Lung (tissue), 12 donors: Measurements from ENCODE around the gene FCMR. TPM values are rescaled to one million over a fixed set of nuclear protein-coding genes. Genes with fewer than 3 reads are reported as not detected.

Experiments used
- ATAC-seq: fragments of 200-7000 bp; cut with Tn5 transposase; one replicate; pipeline ENCODE4 v1.9.1; 2020; ENCODE audit warnings: moderate number of reproducible peaks; ENCODE audit not compliant: insufficient read depth, low FRiP score
- DNase-seq, 3 donors: peaks; one replicate each; pipeline ENCODE4 v3.0.0-alpha.2; 2013 to 2017
- H3K27ac ChIP-seq, 2 donors: one replicate each; pipeline ENCODE4 v1.5.1; 2013; ENCODE audit warnings: mild to moderate bottlenecking in 2 of 2, moderate library complexity in 2 of 2, control low read depth in 1 of 2, inconsistent platforms in 1 of 2, low read depth in 1 of 2, low read length in 1 of 2
- H3K27me3 ChIP-seq, 3 donors: one replicate each; pipeline ENCODE4 v1.5.1; 2013; ENCODE audit warnings: low read length in 2 of 3; ENCODE audit not compliant: control insufficient read depth in 3 of 3, insufficient read depth in 3 of 3
- H3K36me3 ChIP-seq, 4 donors: one replicate each; pipeline ENCODE4 v1.5.1; 2013; ENCODE audit warnings: low read length in 4 of 4, mild to moderate bottlenecking in 1 of 4, moderate library complexity in 1 of 4; ENCODE audit not compliant: control insufficient read depth in 4 of 4, insufficient read depth in 4 of 4
- H3K4me1 ChIP-seq, 5 donors: one replicate each; pipeline ENCODE4 v1.5.1; 2013; ENCODE audit warnings: low read length in 5 of 5, mild to moderate bottlenecking in 2 of 5, moderate library complexity in 1 of 5; ENCODE audit not compliant: control insufficient read depth in 5 of 5, insufficient read depth in 5 of 5
- H3K4me3 ChIP-seq: one replicate; pipeline ENCODE4 v1.5.1; 2013; ENCODE audit warnings: mild to moderate bottlenecking, control low read depth, moderate library complexity
- H3K9ac ChIP-seq, 2 donors: one replicate each; pipeline ENCODE4 v1.5.1; 2013; ENCODE audit warnings: low read length in 2 of 2, control low read depth in 1 of 2; ENCODE audit not compliant: insufficient read depth in 1 of 2
- H3K9me3 ChIP-seq, 4 donors: one replicate each; pipeline ENCODE4 v1.5.1; 2013; ENCODE audit warnings: low read length in 3 of 4, mild to moderate bottlenecking in 1 of 4, moderate library complexity in 1 of 4; ENCODE audit not compliant: control insufficient read depth in 4 of 4, insufficient read depth in 3 of 4
- WGBS, 2 donors: extraction: QIAGEN DNeasy Blood & Tissue Kit; methylation state at CpG; one replicate each; pipeline ENCODE4 v1.1.7; 2013; 5-methylcytosine and 5-hydroxymethylcytosine counted together
- polyA plus RNA-seq, 2 donors: library from polyadenylated mRNA; stranded (reverse); fragments of 200-250 nt; gene quantifications; one replicate each; pipeline ENCODE4 v1.2.1, GENCODE V29; 2013
- total RNA-seq, 2 donors: library from RNA; depleted of rRNA in 1 of 2; stranded (reverse); fragments of >200 nt in 1 of 2; gene quantifications; one replicate each; pipeline ENCODE4 v1.2.1, GENCODE V29; 2014 to 2021
- TF ChIP-seq, protein P1 (sequence below): IDR thresholded peaks from 2 replicates; pipeline ENCODE4 v1.5.1; 2012; ENCODE audit warnings: mild to moderate bottlenecking; ENCODE audit errors: control extremely low read depth, extremely low read depth
- donor health status: control.
- donor health status: control.
- donor health status: Bipolar disorder and iron deficiency.
- donor health status: healthy.
- donor health status: DM: yes; HTN: yes; CAD: no.

Gene FCMR
- total and polyA plus RNA-seq, 4 donors, result 3.6 to 13.3 (median 9.5) TPM

DNA sequence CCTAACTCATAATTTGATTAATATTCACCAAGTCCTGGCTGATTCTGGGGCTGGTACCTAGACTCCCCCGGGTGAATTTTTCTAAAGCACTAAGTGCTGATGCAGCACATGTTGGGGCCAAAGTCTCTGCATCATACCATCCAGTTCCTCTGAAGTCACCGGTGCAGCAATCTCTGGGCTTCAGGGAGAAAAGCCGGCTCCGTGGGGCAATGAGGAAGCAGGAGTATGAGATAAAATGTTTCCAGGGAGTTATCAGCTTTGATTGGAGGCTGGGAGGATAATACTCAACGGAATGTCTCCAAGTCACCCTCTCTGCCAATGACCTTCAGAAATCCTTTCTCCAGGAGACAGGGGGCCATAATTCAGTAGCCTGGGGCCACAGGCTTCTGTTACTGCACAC is 47.3 kb upstream of the FCMR start:
- peaks cover 0 to 6% (median 0%) of the 10 kb centered on the region in 5 donors for H3K4me1 ChIP-seq
- no peak overlapping the region for H3K9ac ChIP-seq
- ATAC-seq (no peak), DNase-seq (no peak)
- no peaks in the 10 kb centered on the region for H3K9me3 ChIP-seq
- no peak overlapping the region for H3K27ac ChIP-seq
- H3K36me3 ChIP-seq, result no peaks in the 10 kb centered on the region
- 56 to 57% methylated on average over 5 of the region's 5 CpGs for WGBS, 2 donors
- no peak overlapping the region for H3K4me3 ChIP-seq
- TF ChIP-seq, protein P1, sequence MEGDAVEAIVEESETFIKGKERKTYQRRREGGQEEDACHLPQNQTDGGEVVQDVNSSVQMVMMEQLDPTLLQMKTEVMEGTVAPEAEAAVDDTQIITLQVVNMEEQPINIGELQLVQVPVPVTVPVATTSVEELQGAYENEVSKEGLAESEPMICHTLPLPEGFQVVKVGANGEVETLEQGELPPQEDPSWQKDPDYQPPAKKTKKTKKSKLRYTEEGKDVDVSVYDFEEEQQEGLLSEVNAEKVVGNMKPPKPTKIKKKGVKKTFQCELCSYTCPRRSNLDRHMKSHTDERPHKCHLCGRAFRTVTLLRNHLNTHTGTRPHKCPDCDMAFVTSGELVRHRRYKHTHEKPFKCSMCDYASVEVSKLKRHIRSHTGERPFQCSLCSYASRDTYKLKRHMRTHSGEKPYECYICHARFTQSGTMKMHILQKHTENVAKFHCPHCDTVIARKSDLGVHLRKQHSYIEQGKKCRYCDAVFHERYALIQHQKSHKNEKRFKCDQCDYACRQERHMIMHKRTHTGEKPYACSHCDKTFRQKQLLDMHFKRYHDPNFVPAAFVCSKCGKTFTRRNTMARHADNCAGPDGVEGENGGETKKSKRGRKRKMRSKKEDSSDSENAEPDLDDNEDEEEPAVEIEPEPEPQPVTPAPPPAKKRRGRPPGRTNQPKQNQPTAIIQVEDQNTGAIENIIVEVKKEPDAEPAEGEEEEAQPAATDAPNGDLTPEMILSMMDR, result no peak
- no peaks in the 10 kb centered on the region for H3K27me3 ChIP-seq

DNA sequence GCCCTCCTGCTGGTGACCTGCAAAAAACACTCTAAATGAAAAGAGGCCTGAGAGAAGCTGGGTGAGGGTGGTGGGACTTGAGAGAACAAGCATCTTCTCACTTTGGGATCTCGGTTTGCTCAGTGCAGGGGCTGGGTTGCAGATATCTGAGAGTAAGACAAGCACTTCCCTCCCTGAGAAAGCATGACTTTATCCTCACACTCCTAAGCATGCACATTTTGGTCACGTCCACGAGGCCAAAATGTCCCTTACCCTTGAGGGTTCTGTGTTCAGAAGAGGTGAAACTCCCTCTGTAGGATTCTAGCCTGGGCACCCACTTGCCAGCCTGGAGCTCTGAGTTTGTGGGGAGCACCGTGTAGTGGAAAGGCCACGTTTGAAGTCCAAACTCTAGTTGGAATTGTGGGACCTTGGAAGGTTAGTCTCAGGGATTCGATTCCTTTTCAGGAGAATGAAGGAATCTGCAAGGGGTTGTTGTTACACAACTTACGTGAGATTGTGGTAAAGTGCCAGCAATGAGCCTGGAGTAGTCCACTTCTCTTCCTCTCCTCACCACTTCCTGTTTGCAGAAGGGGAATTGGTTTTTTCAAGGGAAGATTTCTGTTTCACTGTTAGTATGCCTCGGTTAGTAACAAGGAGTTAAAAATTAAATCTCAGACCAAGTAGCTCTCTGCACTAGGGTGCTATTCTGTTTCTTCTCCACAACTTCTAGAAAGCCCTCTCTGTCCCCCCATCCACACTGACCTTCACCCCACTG is 45.5 kb upstream of the FCMR start:
- peaks cover 0 to 10% (median 0%) of the 10 kb centered on the region in 5 donors for H3K4me1 ChIP-seq
- H3K27me3 ChIP-seq, result no peaks in the 10 kb centered on the region
- TF ChIP-seq, protein P1, result no peak
- ATAC-seq, result peak; percentile 60
- peak overlapping the region in 1 of 2 donors; percentile 32 for H3K27ac ChIP-seq
- WGBS, 2 donors, result 31 to 36% methylated on average over 8 of the region's 8 CpGs
- H3K9ac ChIP-seq, result no peak overlapping the region
- H3K4me3 ChIP-seq, result no peak overlapping the region
- no peaks in the 10 kb centered on the region for H3K36me3 ChIP-seq
- peak; percentile 21 to 71 (median 26) for DNase-seq
- H3K9me3 ChIP-seq, result no peaks in the 10 kb centered on the region

DNA sequence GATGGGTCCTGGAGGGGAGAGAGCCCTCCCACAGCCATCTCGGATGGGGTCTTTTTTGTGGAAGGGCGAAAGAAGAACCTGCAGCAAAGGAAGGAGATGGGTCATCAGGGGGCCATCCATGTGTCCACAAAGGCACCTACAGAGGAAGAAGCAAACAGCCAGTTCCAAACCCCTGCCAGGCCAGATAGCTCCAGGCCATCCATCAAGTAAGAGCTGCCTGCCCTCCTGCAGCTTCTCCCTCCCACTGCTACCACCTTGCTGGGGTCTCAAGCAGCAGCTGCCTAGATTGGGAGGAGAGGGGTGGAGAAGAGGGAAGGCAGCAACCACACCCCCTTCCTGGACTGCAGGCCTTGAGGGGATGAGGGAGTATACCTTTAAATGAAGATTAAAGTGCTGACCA is 44.0 kb upstream of the FCMR start:
- Histone ChIP-seq H3K4me3 (no peak overlapping the region), H3K9me3 (peaks cover 0 to 2% (median 0%) of the 10 kb centered on the region in 4 donors), H3K27me3 (no peaks in the 10 kb centered on the region), H3K4me1 (peaks cover 0 to 13% (median 0%) of the 10 kb centered on the region in 5 donors), H3K36me3 (no peaks in the 10 kb centered on the region), H3K27ac (no peak overlapping the region), H3K9ac (no peak overlapping the region)
- no peak for DNase-seq
- TF ChIP-seq, protein P1, result no peak
- ATAC-seq, result no peak
- WGBS, 2 donors, result 86 to 94% methylated on average over 2 of the region's 2 CpGs
